Activated CD4-positive, alpha-beta T cell treated with anti-CD3 and anti-CD28 coated beads for 36 hours (primary cell): Measurements from ENCODE around the gene ERBB4. TPM values are rescaled to one million over a fixed set of nuclear protein-coding genes. Genes with fewer than 3 reads are reported as not detected.

Experiments used
- ATAC-seq: fragments of 200-7000 bp; cut with Tn5 transposase; one replicate; pipeline ENCODE4 v1.10.0; 2021; ENCODE audit warnings: mild to moderate bottlenecking, moderate library complexity
- CTCF ChIA-PET: fragments of 350-600 bp; sonication (Branson Sonifier 250); formaldehyde crosslinking; loops from one replicate; lab custom pipeline; 2021; ENCODE audit warnings: antibody characterized with exemption; lab: Charles Lee
- POLR2A ChIA-PET: fragments of 350-600 bp; sonication (Branson Sonifier 250); formaldehyde crosslinking; loops from one replicate; lab custom pipeline; 2021; ENCODE audit warnings: antibody characterized with exemption, inconsistent platforms; lab: Charles Lee
- DNase-seq: peaks from one replicate; pipeline ENCODE4 v3.0.0-alpha.2; 2020
- H3K27ac Mint-ChIP-seq: one replicate; pipeline ENCODE4 v1.8.0; 2021; ENCODE audit warnings: mixed read lengths
- H3K27me3 Mint-ChIP-seq: one replicate; pipeline ENCODE4 v1.8.0; 2021; ENCODE audit warnings: mixed read lengths
- H3K36me3 Mint-ChIP-seq: one replicate; pipeline ENCODE4 v1.8.0; 2021; ENCODE audit warnings: low read depth, mixed read lengths
- H3K4me1 Mint-ChIP-seq: one replicate; pipeline ENCODE4 v1.8.0; 2021; ENCODE audit warnings: mixed read lengths
- H3K4me3 Mint-ChIP-seq: one replicate; pipeline ENCODE4 v1.8.0; 2021; ENCODE audit warnings: mild to moderate bottlenecking, moderate library complexity, mixed read lengths
- H3K9me3 Mint-ChIP-seq: one replicate; pipeline ENCODE4 v1.8.0; 2021; ENCODE audit warnings: low read depth, mixed read lengths
- intact Hi-C, 2 experiments: fragments of 100-400 bp; cut with DNase I in 1 of 2; cut with micrococcal nuclease in 1 of 2; formaldehyde crosslinking; loops; one replicate each; pipeline versions ENCODE4 v1.14.2 to v1.15.1; 2022 to 2024; cut with DNase I, micrococcal nuclease
- total RNA-seq, 2 experiments: library from RNA; stranded (reverse); gene quantifications; one replicate each; pipeline ENCODE4 v1.2.3, GENCODE V29; 2021

The ERBB4 gene
- total RNA-seq, 2 experiments from 2014 or later: not detected

- no peak for ATAC-seq
- intact Hi-C loops: no loop called here
These were observed 1170.1 kb downstream of the ERBB4 start for GRCh38 chr2:211368467-211368866.

GRCh38 chr2:211367711-211368110 is 1170.9 kb downstream of the ERBB4 start:
- intact Hi-C loops: no loop called here
- Mint-ChIP-seq H3K27me3 (no peaks in the 10 kb centered on the region), H3K27ac (no peak overlapping the region), H3K4me3 (no peak overlapping the region), H3K36me3 (no peaks in the 10 kb centered on the region), H3K9me3 (no peaks in the 10 kb centered on the region), H3K4me1 (no peaks in the 10 kb centered on the region)
- peak; percentile 16 for DNase-seq
- ChIA-PET POLR2A (interaction anchor here (0.5 kb wide), 1 partner anchor 1873 kb away, joined by 4 read pairs; no protein-coding TSS in a partner anchor), CTCF (no interaction called here)
- ATAC-seq: peak; percentile 87

More at GRCh38 chr2:211368467-211368866, 1170.1 kb downstream of the ERBB4 start:
- H3K4me3 Mint-ChIP-seq: no peak overlapping the region
- ChIA-PET CTCF (no interaction called here), POLR2A (interaction anchor here (0.5 kb wide), 1 partner anchor 1874 kb away, joined by 4 read pairs; no protein-coding TSS in a partner anchor)
- H3K27ac Mint-ChIP-seq: no peak overlapping the region
- no peaks in the 10 kb centered on the region for H3K27me3 Mint-ChIP-seq
- DNase-seq: no peak
- H3K9me3 Mint-ChIP-seq: no peaks in the 10 kb centered on the region
- H3K4me1 Mint-ChIP-seq: no peaks in the 10 kb centered on the region
- no peaks in the 10 kb centered on the region for H3K36me3 Mint-ChIP-seq

- ChIA-PET CTCF (no interaction called here), POLR2A (no interaction called here)
- no peaks in the 10 kb centered on the region for H3K36me3 Mint-ChIP-seq
- DNase-seq (no peak), ATAC-seq (no peak)
- peaks cover 1% of the 10 kb centered on the region for H3K9me3 Mint-ChIP-seq
- no peak overlapping the region for H3K4me3 Mint-ChIP-seq
- H3K27ac Mint-ChIP-seq: no peak overlapping the region
- no peaks in the 10 kb centered on the region for H3K4me1 Mint-ChIP-seq
- intact Hi-C loops: no loop called here
- H3K27me3 Mint-ChIP-seq: no peaks in the 10 kb centered on the region
These were observed 1171.3 kb downstream of the ERBB4 start for GRCh38 chr2:211367293-211367692.

GRCh38 chr2:211364911-211365310 is 1173.7 kb downstream of the ERBB4 start:
- Mint-ChIP-seq H3K27ac (no peak overlapping the region), H3K9me3 (peaks cover 4% of the 10 kb centered on the region), H3K4me1 (no peaks in the 10 kb centered on the region), H3K4me3 (no peak overlapping the region), H3K27me3 (no peaks in the 10 kb centered on the region), H3K36me3 (no peaks in the 10 kb centered on the region)
- intact Hi-C loops: no loop called here
- ChIA-PET POLR2A (no interaction called here), CTCF (no interaction called here)
- ATAC-seq (no peak), DNase-seq (no peak)

GRCh38 chr2:211361383-211361782 is 1177.2 kb downstream of the ERBB4 start:
- POLR2A ChIA-PET: no interaction called here
- no peak for DNase-seq
- Mint-ChIP-seq H3K36me3 (no peaks in the 10 kb centered on the region), H3K9me3 (peaks cover 4% of the 10 kb centered on the region), H3K4me3 (no peak overlapping the region), H3K27me3 (no peaks in the 10 kb centered on the region), H3K27ac (no peak overlapping the region), H3K4me1 (no peaks in the 10 kb centered on the region)
- intact Hi-C loops: no loop called here
- ATAC-seq: no peak
- CTCF ChIA-PET: no interaction called here

GRCh38 chr2:211359347-211359746 is 1179.3 kb downstream of the ERBB4 start:
- ATAC-seq (no peak), DNase-seq (no peak)
- intact Hi-C loops: no loop called here
- no peaks in the 10 kb centered on the region for H3K27me3 Mint-ChIP-seq
- no peak overlapping the region for H3K27ac Mint-ChIP-seq
- CTCF ChIA-PET: no interaction called here
- H3K4me3 Mint-ChIP-seq: no peak overlapping the region
- H3K36me3 Mint-ChIP-seq: no peaks in the 10 kb centered on the region
- peaks cover 4% of the 10 kb centered on the region for H3K9me3 Mint-ChIP-seq
- H3K4me1 Mint-ChIP-seq: no peaks in the 10 kb centered on the region
- POLR2A ChIA-PET: no interaction called here

- ATAC-seq: no peak
- Mint-ChIP-seq H3K4me3 (no peak overlapping the region), H3K4me1 (no peaks in the 10 kb centered on the region), H3K27ac (no peak overlapping the region), H3K36me3 (no peaks in the 10 kb centered on the region), H3K9me3 (peaks cover 4% of the 10 kb centered on the region), H3K27me3 (no peaks in the 10 kb centered on the region)
- POLR2A ChIA-PET: no interaction called here
- CTCF ChIA-PET: no interaction called here
- no peak for DNase-seq
- intact Hi-C loops: no loop called here
These were observed 1180.1 kb downstream of the ERBB4 start for GRCh38 chr2:211358504-211358903.

GRCh38 chr2:211354481-211354880 is 1184.1 kb downstream of the ERBB4 start:
- no peaks in the 10 kb centered on the region for H3K9me3 Mint-ChIP-seq
- intact Hi-C loops: no loop called here

GRCh38 chr2:211351987-211352386 is 1186.6 kb downstream of the ERBB4 start:
- H3K9me3 Mint-ChIP-seq: no peaks in the 10 kb centered on the region
- H3K4me1 Mint-ChIP-seq: no peaks in the 10 kb centered on the region
- no peak overlapping the region for H3K4me3 Mint-ChIP-seq
- H3K27ac Mint-ChIP-seq: no peak overlapping the region
- no peaks in the 10 kb centered on the region for H3K27me3 Mint-ChIP-seq
- no peaks in the 10 kb centered on the region for H3K36me3 Mint-ChIP-seq
- POLR2A ChIA-PET: no interaction called here
- DNase-seq (no peak), ATAC-seq (no peak)
- CTCF ChIA-PET: no interaction called here
- intact Hi-C loops: no loop called here

More at GRCh38 chr2:211354481-211354880, 1184.1 kb downstream of the ERBB4 start:
- Mint-ChIP-seq H3K27ac (no peak overlapping the region), H3K4me3 (no peak overlapping the region), H3K27me3 (no peaks in the 10 kb centered on the region), H3K36me3 (no peaks in the 10 kb centered on the region), H3K4me1 (no peaks in the 10 kb centered on the region)
- CTCF ChIA-PET: no interaction called here
- no peak for ATAC-seq
- no peak for DNase-seq
- POLR2A ChIA-PET: no interaction called here

GRCh38 chr2:211349031-211349430 is 1189.6 kb downstream of the ERBB4 start:
- H3K4me1 Mint-ChIP-seq: no peaks in the 10 kb centered on the region
- intact Hi-C loops: no loop called here
- CTCF ChIA-PET: interaction anchor here (1.0 kb wide), 1 partner anchor 15 kb away, joined by 4 read pairs; no protein-coding TSS in a partner anchor

GRCh38 chr2:211347328-211347727 is 1191.3 kb downstream of the ERBB4 start:
- Mint-ChIP-seq H3K27ac (no peak overlapping the region), H3K36me3 (no peaks in the 10 kb centered on the region), H3K27me3 (no peaks in the 10 kb centered on the region), H3K4me3 (no peak overlapping the region), H3K9me3 (no peaks in the 10 kb centered on the region), H3K4me1 (no peaks in the 10 kb centered on the region)
- ChIA-PET POLR2A (no interaction called here), CTCF (no interaction called here)
- peak; percentile 4 for DNase-seq
- intact Hi-C loops: no loop called here
- no peak for ATAC-seq

More at GRCh38 chr2:211349031-211349430, 1189.6 kb downstream of the ERBB4 start:
- POLR2A ChIA-PET: no interaction called here
- ATAC-seq (no peak), DNase-seq (no peak)
- no peaks in the 10 kb centered on the region for H3K27me3 Mint-ChIP-seq
- H3K9me3 Mint-ChIP-seq: no peaks in the 10 kb centered on the region
- H3K4me3 Mint-ChIP-seq: no peak overlapping the region
- no peak overlapping the region for H3K27ac Mint-ChIP-seq
- no peaks in the 10 kb centered on the region for H3K36me3 Mint-ChIP-seq

- H3K27ac Mint-ChIP-seq: no peak overlapping the region
- H3K36me3 Mint-ChIP-seq: no peaks in the 10 kb centered on the region
- intact Hi-C loops: no loop called here
- no peaks in the 10 kb centered on the region for H3K4me1 Mint-ChIP-seq
- ATAC-seq (no peak), DNase-seq (no peak)
- no peak overlapping the region for H3K4me3 Mint-ChIP-seq
- CTCF ChIA-PET: interaction anchor here (1.4 kb wide), 1 partner anchor 25 kb away, joined by 3 read pairs; no protein-coding TSS in a partner anchor
- POLR2A ChIA-PET: no interaction called here
- no peaks in the 10 kb centered on the region for H3K27me3 Mint-ChIP-seq
- peaks cover 2% of the 10 kb centered on the region for H3K9me3 Mint-ChIP-seq
These were observed 1194.3 kb downstream of the ERBB4 start for GRCh38 chr2:211344289-211344688.
